DOHH2 (cell line): ENCODE data around the gene ANGPT4.
"Not testable (repeated sequence)": the region's sequence is repeated elsewhere in the genome, so short reads cannot be mapped to it uniquely, and the experiment has no call there.

ENCODE experiments used
- CTCF ChIP-seq: fragments of 200-600 bp; sonication (generic); IDR thresholded peaks from one replicate; pipeline ENCODE4 v1.5.1; 2014; ENCODE audit warnings: antibody characterized with exemption, mild to moderate bottlenecking, low read depth, low read length; ENCODE audit not compliant: poor library complexity, severe bottlenecking
- EZH2phosphoT487 ChIP-seq: fragments of 200-600 bp; sonication (generic); IDR thresholded peaks from 2 replicates; pipeline ENCODE4 v1.6.1; 2017; ENCODE audit warnings: borderline replicate concordance, mild to moderate bottlenecking, antibody characterized with exemption, low read length, moderate library complexity, mixed read lengths

- TF ChIP-seq CTCF, EZH2phosphoT487: not testable (repeated sequence)
These were observed 18.7 kb downstream of the ANGPT4 start for GRCh38 chr20:897436-897835.
